Placental pericyte (primary cell): ENCODE data around the gene CCHCR1. TPM values are rescaled to one million over a fixed set of nuclear protein-coding genes. Genes with fewer than 3 reads are reported as not detected.

Experiments
- small RNA-seq: library from RNA; depleted of rRNA; stranded (forward); fragments of <200 nt; gene quantifications from one replicate; pipeline ENCODE3, GENCODE V24; 2012; ENCODE audit warnings: low replicate concordance
- total RNA-seq: library from RNA; depleted of rRNA; stranded (reverse); fragments of >200 nt; gene quantifications from 2 replicates; pipeline ENCODE4 v1.2.3, GENCODE V29; 2012

CCHCR1 gene
- total RNA-seq, result 7.7 and 16.9 TPM in 2 replicates

GRCh38 chr6:31157513-31158139 lies at the start of gene CCHCR1:
CCHCR1 (minus strand) TSS chr6:31157802; CDS start chr6:31157600, 202 bp downstream.

GRCh38 chr6:31170600-31170881 lies 12.9 kb upstream of the CCHCR1 start, which contains the start of gene POU5F1:
POU5F1 (minus strand) TSS chr6:31170682; CDS start chr6:31170620, 62 bp downstream.

GRCh38 chr6:31158140-31158862 lies 699 bp upstream of the CCHCR1 start, which contains the start of gene TCF19:
TCF19 (plus strand) TSS chr6:31158589; CDS start chr6:31159470, 881 bp downstream.

GRCh38 chr6:31138982-31139381 lies 18.6 kb downstream of the CCHCR1 start, which contains the start of gene PSORS1C2:
PSORS1C2 (minus strand) TSS chr6:31139066; CDS start chr6:31139026, 40 bp downstream.

GRCh38 chr6:31120151-31120915 lies 37.3 kb downstream of the CCHCR1 start, which contains the start of gene CDSN:
CDSN (minus strand) TSS chr6:31120446; CDS start chr6:31120419, 27 bp downstream.

GRCh38 chr6:31114541-31114878 lies 43.1 kb downstream of the CCHCR1 start, which contains the start of gene PSORS1C1:
PSORS1C1 (plus strand) TSS chr6:31114800; CDS start chr6:31129633, 14,833 bp downstream.

GRCh38 chr6:31112478-31112877 lies 45.1 kb downstream of the CCHCR1 start, which contains the start of gene C6orf15:
C6orf15 (minus strand) TSS chr6:31112575; CDS start chr6:31112555, 20 bp downstream.

Small RNAs within 50 kb of the gene (small RNA-seq; reads per million reads assigned to genes)
- gene POLR2LP1, result not detected

Other genes with a start within 250 kb of the CCHCR1 start
- 9.4 and 17.6 TPM in 2 replicates for gene GTF2H4, start 249.6 kb downstream of the CCHCR1 start, total RNA-seq
- gene VARS2, start 243.6 kb downstream of the CCHCR1 start, total RNA-seq, result 24.8 and 28.4 TPM in 2 replicates
- gene SFTA2, start 225.6 kb downstream of the CCHCR1 start, total RNA-seq, result not detected in 2 replicates
- gene MUCL3, start 216.8 kb downstream of the CCHCR1 start, total RNA-seq, result not detected in 2 replicates
- gene MUC21, start 174.1 kb downstream of the CCHCR1 start, total RNA-seq, result not detected in 2 replicates
- not detected in 2 replicates for gene MUC22, start 147.3 kb downstream of the CCHCR1 start, total RNA-seq
- gene C6orf15, start 45.2 kb downstream of the CCHCR1 start, total RNA-seq, result not detected in 2 replicates
- 1.3 and 2.3 TPM in 2 replicates for gene PSORS1C1, start 43.0 kb downstream of the CCHCR1 start, total RNA-seq
- 0.14 TPM in 1 of 2 replicates, not detected in the other for gene CDSN, start 37.4 kb downstream of the CCHCR1 start, total RNA-seq
- gene PSORS1C2, start 18.7 kb downstream of the CCHCR1 start, total RNA-seq, result not detected in 2 replicates
- 0.66 and 57.8 TPM in 2 replicates for gene TCF19, start 787 bp upstream of the CCHCR1 start, total RNA-seq
- gene POU5F1, start 12.9 kb upstream of the CCHCR1 start, total RNA-seq, result 0.29 TPM in 1 of 2 replicates, not detected in the other
- gene HLA-C, start 114.3 kb upstream of the CCHCR1 start, total RNA-seq, result 112 and 321 TPM in 2 replicates
- gene HLA-B, start 199.4 kb upstream of the CCHCR1 start, total RNA-seq, result 354 and 429 TPM in 2 replicates
- 32.2 and 48.0 TPM in 2 replicates for gene MICA, start 245.8 kb upstream of the CCHCR1 start, total RNA-seq